Hypothalamus (tissue), 51 donors: ENCODE measurements around the gene IST1.
"Not testable (repeated sequence)": the region's sequence is repeated elsewhere in the genome, so short reads cannot be mapped to it uniquely, and the experiment has no call there.

Source experiments
- DNase-seq, 51 donors: peaks; one replicate each; lab custom pipeline; 2025; lab: John Stamatoyannopoulos, UW

Gene IST1

DNA sequence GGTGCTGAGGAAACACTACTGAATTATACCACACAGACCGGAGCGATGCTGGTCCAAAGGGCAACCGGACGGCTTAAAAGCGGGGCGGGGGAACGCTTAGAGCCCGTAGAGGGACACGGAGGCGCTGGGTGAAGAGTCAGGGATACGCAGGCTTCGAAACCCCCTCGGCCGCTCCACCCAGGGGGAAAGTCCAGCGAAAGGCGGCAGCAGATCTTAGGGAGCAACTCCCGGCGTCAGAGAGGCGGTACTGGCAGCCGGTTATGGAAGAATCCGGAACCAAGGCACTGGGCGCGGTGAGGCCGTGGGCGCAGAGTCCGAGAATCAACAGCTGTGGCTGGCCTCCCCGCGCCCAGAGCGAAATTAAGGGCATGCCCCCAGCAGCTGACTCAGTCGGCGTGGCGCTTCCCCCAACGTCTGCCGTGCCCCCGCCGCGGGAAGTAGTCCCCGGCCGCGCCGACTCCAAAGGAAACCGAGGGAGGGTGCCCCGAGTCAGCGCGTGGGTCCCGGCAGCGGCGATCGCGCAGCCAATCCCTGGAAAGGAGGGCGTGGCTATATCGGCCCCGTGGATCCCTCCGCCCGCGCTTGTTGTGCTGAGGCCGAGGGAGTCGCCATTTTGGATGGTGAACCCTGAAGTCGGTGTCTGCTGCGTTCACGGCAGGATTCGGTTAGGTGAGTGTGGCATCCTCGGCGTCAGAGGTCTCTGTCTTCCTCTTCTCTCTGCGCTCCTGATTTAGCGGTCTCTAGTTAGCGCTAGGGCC is at the start of gene IST1:
Gene IST1 (plus strand): TSS at position 611 of the 758 bp plus-strand sequence. CDS start 20,110 bp downstream, outside the sequence.
- DNase-seq = peak; percentile 66 to 98 (median 95)

DNA sequence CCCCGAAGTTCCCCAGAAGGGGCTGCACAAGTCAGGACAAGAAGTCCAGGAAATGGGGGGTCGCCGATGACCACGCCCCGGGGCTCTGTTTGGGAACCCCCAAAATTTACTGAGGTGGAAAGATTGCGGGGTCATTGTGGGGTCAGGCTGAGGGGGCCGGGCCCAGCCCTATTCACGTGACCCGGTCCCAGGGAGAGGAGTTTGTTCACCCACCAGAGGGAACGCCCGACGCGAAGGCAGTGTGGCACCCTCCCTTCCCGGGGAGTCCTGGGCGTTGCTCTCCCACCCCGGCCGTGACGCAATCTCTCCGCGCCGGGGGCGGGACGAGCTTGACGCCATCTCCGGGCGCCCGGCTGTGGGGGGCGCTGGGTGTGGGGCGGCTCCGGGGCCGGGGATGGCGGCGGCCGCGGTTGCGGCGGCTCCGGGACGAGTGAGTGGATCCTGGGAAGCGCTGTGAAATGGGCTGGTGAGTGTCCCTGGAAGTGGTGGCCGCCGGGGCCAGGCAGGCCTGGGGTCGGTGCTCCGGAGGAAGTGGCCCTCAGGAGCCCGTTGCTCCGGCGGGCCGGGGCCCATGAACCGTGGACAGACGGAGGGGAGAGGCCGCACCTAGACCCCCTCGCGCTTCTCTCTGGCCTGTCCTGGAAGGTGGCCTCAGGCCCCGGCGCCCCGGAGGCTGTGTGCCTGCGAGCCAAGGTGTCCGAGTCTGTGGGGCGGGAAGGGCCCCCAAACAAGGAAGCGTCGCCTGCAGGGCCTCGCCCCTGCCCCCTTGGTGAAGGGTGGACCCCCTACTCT is 49.5 kb upstream of the IST1 start, which contains the start of gene ATXN1L:
Gene ATXN1L (plus strand): TSS at position 338 of the 792 bp plus-strand sequence. CDS start 3,765 bp downstream, outside the sequence.
- peak; percentile 22 to 91 (median 76) for DNase-seq

DNA sequence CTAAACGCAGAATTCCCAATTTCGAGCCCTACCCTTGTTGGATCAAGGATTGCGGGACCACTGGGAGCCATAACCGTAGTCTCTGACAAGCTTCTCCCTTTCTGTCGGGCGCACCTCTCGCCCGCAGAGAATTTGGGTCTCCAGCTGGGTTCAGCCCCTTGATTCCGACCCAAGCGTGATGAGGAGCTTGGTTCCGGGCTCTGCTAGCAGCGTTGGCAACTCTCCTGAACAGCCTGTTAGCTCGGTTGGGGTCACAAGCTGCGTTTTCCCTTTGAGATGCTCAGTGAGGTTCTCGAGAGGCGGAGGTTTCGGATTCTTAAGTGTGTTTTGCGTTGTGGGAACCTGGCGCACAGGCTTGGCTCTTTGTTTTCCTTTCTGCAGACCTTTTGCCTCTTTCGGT is 48.9 kb upstream of the IST1 start:
- peak in 4 of 51 donors; percentile 7 to 45 (median 15) for DNase-seq

DNA sequence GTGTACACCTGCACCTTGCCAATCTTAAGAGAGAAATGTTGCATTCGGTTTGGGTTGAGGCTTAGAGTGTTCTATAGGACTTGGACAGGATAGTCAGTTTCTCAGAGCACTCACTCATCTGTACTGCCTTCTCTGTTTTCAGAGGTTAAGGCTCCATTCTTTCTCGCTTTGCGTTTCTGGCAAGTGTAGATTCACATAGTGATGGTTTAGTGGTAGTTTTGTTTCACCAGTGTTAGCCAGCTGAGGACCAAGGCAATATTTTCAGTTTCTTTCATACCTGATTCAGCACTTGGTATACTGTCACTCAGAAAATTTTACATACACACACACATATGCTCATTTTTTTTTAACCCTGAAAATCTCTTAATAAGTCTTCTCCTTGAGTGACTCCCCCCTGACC is 48.2 kb upstream of the IST1 start:
- no peak for DNase-seq

DNA sequence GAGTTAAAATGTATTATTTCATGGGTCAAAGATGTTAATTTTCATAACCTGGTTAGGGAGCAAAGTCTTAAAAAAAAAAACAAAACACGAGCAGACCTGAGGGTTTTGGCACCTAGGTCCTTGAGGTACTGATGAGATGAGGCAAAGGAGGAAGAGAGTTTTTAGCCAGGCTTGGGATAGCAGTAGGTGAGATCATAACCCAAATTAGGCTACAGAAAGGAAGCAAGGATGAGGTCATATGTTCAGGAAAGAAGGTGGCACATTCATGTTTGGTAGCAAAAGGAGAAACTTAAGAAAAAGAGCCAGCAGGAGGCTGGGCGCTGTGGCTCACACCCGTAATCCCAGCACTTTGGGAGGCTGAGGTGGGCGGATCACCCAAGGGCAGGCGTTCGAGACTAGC is 46.7 kb upstream of the IST1 start:
- no peak for DNase-seq

DNA sequence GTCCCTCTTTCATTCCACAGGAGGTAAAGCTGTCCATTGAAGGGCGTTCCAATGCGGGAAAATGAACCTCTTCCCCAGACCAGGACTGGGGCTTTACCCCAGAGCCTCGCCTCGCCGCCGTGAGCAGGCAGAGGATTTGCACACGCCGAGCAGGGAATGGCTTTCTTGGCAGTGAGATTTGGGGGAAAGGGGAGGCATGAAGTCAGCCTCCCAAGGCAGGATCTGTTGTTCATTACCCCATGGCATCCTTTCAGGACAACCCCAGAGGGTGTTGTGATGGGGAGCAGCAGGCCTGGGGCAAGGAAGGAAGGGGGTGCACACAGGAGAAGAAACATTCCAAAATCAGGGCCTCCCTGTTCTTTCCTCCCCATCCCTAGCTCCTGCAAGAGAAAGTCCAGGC is 43.6 kb upstream of the IST1 start:
- no peak for DNase-seq

DNA sequence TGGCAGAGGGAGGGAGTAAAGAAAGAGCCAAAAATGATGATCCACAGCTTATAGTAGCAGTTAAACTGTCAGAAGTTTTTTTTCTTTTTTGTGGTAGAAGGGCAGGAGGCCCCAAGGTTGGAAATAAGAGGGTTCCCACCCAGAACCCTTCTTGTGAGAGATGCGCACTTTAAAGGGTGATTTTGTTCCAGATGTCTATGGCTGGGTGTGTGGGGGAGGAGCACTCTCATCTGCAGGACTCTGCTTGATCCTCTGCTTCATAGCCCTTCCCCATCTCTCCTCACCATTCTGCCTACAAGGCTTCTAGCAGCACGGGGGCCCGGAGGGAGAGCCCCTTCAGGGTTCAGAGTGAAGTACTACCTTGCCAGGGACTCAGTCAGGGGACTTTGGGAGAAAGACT is 43.2 kb upstream of the IST1 start:
- no peak for DNase-seq

DNA sequence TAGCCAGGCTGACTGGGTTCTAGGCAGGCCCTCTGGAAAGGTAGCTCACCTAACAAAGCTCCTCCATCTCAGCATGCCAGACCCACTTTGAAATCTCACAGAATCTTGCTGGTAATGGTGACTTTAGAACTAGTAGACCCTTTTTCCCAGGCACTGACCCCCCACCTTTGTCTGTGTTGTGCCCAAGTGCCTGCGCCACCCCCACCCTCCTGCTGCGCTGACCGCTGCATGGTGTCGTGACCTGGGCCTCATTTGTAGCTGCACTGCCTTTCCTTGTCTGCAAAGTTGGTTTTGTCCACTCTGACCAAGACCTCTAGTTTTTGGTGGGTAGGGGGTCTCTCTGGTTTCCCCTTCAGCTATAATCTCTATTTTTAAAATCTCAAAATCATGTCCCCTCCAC is 42.8 kb upstream of the IST1 start:
- DNase-seq = no peak

DNA sequence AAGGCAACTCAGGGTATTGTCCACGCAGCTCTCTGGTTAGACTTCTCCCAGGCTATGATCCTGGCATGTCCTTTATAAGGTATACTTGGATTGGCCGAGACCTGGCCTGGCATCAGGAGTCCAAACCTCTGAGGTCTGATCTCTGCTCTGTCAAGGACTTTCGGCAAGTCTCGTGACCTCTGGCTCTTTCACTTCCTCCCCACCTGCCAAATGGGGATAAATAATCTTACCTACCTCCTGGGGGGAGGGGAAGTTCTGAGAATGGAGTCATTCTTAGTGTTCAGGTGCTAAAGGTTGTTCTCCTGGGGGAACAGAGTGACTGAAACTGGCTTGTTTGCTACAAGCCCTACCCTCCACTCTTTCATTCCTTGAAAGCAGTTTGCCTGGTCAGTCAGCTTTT is 41.9 kb upstream of the IST1 start:
- DNase-seq = no peak

DNA sequence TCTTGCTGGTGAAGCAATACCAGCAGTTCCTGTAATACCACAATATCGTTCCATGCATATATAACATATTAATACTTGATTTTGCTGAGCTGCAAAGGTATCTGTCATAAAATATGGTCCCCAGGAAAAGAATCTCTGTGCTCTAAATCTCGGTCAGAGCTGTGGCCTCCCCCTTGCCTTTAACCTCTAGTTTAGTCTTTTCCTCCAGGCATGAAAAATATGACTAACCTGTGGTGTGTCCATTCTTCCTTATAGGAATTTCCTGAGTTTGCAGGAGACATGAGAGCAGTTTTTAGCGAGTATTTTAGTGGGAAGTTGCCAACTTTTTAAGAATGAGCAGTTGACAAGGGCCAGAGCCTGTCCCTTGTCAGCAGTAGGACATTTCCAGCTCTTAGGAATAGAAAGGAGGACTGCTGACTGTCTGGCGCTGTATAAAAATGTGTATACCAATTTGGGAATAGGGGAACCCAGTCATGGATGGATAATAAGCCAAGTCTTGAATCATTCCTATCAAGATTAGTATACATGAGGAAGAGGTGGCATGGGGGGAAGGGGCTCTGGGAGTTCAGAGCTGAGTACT is 40.9 kb upstream of the IST1 start:
- no peak for DNase-seq

DNA sequence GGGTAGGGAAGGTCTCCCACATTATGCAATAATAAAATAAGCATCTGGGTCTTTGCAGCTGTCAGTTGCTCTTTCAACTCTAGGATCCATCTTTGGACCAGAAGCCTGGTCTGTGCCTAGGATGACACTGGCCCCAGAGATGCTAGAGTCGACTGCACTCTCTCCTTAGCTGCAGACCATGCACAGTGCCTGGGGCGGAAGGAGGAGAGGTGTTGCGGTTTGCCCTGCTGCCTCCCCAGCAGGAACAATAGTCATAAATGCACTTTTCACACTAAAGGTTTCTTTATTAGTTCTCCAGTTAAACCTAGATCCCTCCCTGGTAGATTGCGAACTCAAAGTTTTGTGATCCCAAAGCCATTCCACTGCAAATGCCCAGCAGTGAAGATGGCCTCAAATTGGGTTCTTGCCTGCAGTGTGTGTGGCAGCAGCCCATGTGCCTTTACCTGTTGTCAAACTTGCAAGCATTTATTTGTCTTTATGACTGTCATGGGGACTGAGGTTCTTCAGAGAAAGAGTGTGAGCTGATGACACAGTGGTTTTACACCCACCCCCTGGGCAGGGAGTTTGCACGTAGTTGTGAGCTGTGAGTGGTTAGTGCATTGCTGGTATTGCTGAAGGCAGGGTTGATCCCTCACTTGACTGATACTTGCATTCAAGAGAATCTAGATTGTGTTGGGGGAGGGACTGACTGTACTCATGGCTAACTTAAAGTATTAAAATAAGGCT is 39.2 kb upstream of the IST1 start:
- no peak for DNase-seq

DNA sequence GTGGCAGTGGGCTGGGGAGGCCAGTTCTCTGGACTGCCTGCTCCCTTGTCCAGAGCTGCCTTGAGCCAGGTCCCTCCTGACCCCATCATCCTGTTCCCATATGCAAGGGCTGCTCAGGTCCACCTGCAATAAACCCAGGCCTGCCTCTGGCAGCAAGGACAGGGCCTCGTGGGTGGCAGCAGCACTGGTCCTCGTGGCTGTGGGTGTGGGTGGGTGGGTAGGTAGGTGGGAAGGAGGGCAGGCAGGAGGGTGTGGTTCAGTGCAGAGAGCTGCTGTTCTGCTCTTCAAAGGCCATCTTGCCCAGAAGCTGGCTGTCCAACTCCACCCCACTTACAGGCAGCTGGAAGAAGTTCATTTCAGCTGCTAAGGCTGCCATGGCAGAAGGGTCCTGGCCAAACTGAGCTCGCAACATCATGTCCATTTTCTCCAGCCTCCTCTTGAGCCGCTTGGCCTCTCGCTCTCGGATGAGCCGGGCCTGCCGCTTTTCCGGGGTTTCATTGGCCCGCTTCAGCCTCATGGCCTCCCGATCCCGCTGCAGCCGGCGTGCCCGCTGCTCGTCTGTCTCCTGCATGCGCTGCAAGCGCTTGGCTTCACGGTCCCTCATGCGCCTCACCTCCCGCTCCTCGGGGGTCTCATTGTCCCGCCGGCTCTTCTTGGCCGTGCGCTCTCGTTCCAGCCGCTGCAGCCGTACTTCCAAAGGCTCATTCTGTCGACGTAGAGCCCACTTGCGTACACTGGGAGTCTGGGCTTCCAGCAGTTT is 35.4 kb upstream of the IST1 start:
- no peak for DNase-seq

DNA sequence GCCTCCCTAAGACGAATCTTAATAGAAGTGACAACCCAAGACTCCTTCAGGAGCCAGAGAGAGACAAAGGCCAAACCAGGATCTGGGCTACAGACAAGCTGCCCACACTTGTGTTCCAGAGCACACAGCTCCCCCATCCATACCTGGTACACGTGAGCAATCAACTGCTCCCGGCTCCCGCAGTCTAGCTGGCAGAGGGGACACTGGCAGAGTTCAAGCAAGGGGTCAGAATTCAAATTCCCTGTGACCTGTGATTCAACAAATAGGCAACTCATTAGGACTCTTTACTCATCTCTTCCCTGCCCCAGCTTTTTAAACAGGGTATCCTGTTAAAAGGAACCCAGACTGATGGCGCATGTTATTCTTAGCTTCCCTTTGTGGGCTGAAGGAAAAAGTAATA is 31.3 kb upstream of the IST1 start:
- no peak for DNase-seq

DNA sequence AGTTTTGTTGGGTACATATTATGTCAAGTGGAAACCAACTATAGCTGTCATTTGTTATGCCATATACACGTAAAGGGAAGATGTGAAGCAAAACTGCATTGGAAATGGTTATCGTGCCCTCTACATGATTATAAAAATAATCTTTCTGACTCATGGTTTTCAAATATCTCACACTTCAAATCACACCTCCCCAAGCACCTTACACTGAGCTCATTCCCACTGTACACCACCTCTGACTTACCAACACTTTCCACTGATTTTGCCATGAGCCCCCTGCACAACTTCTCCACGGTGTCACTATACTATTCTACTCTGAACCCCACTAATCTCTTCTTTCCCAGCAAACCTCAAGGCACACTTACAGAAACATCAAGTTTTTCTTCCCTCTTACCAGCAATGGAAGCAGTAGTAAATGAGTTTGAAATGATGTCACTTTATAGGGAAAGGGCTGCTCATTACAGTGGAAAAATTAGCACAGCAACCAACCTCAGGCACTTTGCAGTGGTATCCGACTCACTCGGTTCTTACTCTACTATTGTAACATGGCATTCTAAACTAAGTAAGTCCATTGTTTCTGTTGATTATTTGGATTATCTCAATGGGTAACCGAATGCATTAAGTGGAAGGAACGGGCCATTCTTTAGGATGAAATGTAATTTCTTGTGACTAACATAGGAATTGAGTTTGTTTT is 30.0 kb upstream of the IST1 start:
- no peak for DNase-seq

DNA sequence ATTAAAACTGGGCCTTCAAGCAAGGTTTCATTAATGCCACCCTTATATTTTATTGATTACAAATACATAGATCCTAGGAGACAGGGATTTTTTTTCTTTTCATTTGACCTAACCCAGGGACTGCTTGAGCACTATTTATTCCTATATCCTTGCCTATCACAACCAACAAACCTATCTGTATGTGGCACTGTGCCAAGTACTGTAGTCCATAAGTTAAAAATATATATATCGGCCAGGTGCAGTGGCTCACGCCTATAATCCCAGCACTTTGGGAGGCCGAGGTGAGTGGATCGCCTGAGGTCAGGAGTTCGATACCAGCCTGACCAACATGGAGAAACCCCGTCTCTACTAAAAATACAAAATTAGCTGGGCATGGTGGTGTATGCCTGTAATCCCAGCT is 28.2 kb upstream of the IST1 start:
- not testable (repeated sequence) for DNase-seq

DNA sequence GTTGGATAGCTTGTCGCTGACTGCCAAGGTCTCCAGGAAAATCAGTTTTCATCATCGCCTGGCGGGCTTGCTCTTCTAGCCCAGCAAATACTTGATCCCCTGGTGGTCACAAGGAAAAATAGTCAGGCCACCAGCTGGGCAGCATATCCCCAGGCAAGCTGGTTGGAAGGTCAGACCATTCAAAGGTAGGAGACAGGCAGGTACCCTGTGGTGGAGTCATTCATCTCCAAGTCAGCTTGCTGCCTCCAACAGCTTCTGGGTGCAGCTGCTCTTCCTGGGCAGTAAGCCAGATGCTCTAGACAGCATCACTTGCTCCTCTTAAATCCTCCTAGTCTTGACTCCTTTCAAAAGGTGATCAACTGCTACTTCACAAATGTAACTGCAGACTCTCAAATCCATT is 27.4 kb upstream of the IST1 start:
- DNase-seq = no peak

DNA sequence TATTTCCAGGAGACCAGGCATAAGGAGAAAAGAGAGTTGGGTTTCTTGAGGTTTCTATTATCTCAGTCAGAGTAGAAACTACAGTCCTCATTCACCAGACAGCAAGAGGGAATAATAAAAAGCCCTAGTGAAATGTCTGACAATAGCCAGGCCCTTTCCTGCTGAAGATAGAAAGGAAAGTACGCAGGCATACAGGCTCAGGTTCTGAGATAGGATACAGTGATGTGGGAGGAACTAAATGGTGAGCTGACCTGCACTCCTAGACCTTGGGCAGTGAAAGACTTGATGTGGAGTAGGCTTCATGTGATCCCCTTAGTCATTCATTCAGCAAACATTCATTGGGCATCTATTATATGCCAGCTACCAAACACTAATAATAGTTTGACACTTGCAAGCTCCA is 26.2 kb upstream of the IST1 start:
- DNase-seq = no peak

DNA sequence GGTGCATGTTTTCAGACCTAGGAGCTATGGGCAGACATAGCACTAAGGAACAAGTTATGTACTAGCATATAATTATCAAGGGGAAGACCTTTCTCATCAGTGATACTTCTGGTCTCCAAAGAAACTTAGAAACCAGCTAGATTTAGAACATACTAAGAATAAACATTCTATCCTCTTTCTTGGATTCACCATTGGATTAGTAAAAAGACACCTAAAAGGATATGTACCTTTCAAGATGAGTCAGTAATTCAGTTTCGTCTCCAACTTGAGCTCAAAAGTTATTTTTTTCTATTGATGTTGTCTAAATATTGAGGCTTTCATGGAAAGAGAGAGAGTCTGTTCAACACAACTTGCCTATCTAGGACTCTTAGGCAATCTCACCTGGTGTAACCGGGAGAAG is 24.5 kb upstream of the IST1 start:
- DNase-seq = no peak

DNA sequence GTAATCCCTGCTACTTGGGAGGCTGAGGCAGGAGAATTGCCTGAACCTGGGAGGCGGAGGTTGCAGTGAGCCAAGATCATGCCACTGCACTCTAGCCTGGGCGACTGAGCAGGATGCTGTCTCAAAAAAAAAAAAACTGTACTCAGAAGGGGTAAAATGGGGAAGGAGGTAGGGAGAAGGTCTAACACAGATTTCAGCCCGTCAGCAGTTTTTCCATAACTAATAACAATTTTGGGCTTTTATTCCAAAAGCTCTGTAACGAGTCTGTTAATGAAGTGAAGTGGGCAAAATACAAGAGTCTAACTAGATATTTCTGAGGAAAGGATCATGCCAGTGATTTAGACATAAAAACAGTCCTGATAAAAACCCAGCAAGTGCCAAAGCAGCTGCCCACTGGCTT is 22.1 kb upstream of the IST1 start:
- DNase-seq = no peak

DNA sequence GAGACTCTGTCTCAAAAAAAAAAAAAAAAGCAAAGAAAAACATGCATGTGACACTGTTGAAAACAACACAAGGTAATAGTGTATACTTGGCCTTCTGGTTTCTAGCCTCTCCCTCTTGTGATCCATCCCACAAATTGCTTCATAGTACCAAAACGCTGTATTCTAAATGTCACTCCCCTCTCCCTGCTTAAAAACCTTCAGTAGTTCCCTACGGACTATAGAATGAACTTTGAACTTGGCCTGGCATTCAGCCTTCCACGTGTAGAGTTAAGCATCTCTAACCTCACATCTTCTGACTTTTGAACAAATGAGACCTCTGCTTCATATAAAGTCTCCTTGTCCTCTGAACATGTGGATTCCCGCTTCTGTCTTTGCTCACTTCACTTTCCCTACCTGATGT is 16.4 kb upstream of the IST1 start:
- no peak for DNase-seq
